GM18505 (cell line): Measurements from ENCODE around the gene DNLZ.

ENCODE experiments used
- ATAC-seq: cut with Tn5 transposase; IDR thresholded peaks from one replicate; pipeline ENCODE4 v1.9.1; 2021; ENCODE audit not compliant: unreplicated experiment
- POLR2A ChIP-seq: IDR thresholded peaks from 4 replicates; pipeline ENCODE4 v1.6.1; 2011; ENCODE audit warnings: borderline replicate concordance; ENCODE audit not compliant: insufficient read depth, insufficient read length; ENCODE audit errors: extremely low read depth

The DNLZ gene

GRCh38 chr9:136375096-136375495 is 11.6 kb upstream of the DNLZ start:
- ATAC-seq = no peak
- no peak for TF ChIP-seq POLR2A

- TF ChIP-seq POLR2A = no peak
- no peak for ATAC-seq
Measured at GRCh38 chr9:136374183-136374575, 10.6 kb upstream of the DNLZ start.

- ATAC-seq = no peak
- TF ChIP-seq POLR2A = no peak
Measured at GRCh38 chr9:136373300-136374182, 10.0 kb upstream of the DNLZ start, which contains the start of gene CARD9. TSS of gene CARD9 (minus strand) at chr9:136373669. CDS start at chr9:136372078, 1,591 bp downstream.

GRCh38 chr9:136372561-136373299 is 9.2 kb upstream of the DNLZ start:
- TF ChIP-seq POLR2A = no peak
- no peak for ATAC-seq

- TF ChIP-seq POLR2A = no peak
- no peak for ATAC-seq
Measured at GRCh38 chr9:136372006-136372405, 8.5 kb upstream of the DNLZ start.

GRCh38 chr9:136371533-136371880 is 8.0 kb upstream of the DNLZ start:
- ATAC-seq = no peak
- no peak for TF ChIP-seq POLR2A

- no peak for TF ChIP-seq POLR2A
- ATAC-seq = no peak
Measured at GRCh38 chr9:136370687-136371532, 7.4 kb upstream of the DNLZ start.

- ATAC-seq = no peak
- no peak for TF ChIP-seq POLR2A
Measured at GRCh38 chr9:136370037-136370436, 6.5 kb upstream of the DNLZ start.

- ATAC-seq = no peak
- TF ChIP-seq POLR2A = no peak
Measured at GRCh38 chr9:136368190-136368589, 4.6 kb upstream of the DNLZ start.

- no peak for ATAC-seq
- TF ChIP-seq POLR2A = no peak
Measured at GRCh38 chr9:136367296-136368145, 4.0 kb upstream of the DNLZ start.

GRCh38 chr9:136366826-136367225 is 3.3 kb upstream of the DNLZ start:
- no peak for TF ChIP-seq POLR2A
- no peak for ATAC-seq

- no peak for TF ChIP-seq POLR2A
- no peak for ATAC-seq
Measured at GRCh38 chr9:136365775-136366222, 2.3 kb upstream of the DNLZ start.
